Stimulated activated CD4-positive, alpha-beta T cell treated with anti-CD3 and anti-CD28 coated beads, Interleukin-12 subunit alpha, Interleukin-12 subunit beta, amount 100 ng/mL, for 4 hours (primary cell): ENCODE results near the gene PIM3.
A peak's percentile ranks its signal among the peaks of the same experiment; 100 is the strongest.

ENCODE experiments used
- DNase-seq: peaks from one replicate; pipeline ENCODE4 v3.0.0-alpha.2; 2020

The PIM3 gene

DNA sequence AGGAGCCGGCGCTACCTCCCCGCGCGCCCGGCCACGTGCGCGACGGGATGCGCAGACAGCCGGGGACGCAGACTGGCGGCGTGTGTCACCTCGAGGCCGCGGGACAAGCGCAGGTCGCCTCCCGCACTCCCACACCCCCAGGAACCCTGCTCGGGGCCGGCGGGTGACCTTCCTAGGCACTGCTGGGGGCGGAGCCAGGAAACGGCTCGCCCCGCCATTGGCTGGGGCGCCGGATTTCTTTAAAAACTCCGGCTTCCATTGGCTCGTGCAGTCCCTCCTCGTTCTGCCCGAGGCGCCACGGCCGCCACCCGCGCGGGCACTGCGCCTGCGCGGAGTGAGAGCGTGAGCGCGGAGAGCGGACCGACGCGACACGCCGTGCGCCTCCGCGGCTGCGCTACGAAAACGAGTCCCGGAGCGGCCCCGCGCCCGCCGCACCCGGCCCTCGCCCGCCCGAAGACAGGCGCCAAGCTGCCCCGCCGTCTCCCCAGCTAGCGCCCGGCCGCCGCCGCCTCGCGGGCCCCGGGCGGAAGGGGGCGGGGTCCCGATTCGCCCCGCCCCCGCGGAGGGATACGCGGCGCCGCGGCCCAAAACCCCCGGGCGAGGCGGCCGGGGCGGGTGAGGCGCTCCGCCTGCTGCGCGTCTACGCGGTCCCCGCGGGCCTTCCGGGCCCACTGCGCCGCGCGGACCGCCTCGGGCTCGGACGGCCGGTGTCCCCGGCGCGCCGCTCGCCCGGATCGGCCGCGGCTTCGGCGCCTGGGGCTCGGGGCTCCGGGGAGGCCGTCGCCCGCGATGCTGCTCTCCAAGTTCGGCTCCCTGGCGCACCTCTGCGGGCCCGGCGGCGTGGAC is at the start of gene PIM3:
Gene PIM3 (plus strand): TSS at position 614 of the 846 bp plus-strand sequence. CDS start 176 bp downstream, at position 790.
- DNase-seq = peak; percentile 91

DNA sequence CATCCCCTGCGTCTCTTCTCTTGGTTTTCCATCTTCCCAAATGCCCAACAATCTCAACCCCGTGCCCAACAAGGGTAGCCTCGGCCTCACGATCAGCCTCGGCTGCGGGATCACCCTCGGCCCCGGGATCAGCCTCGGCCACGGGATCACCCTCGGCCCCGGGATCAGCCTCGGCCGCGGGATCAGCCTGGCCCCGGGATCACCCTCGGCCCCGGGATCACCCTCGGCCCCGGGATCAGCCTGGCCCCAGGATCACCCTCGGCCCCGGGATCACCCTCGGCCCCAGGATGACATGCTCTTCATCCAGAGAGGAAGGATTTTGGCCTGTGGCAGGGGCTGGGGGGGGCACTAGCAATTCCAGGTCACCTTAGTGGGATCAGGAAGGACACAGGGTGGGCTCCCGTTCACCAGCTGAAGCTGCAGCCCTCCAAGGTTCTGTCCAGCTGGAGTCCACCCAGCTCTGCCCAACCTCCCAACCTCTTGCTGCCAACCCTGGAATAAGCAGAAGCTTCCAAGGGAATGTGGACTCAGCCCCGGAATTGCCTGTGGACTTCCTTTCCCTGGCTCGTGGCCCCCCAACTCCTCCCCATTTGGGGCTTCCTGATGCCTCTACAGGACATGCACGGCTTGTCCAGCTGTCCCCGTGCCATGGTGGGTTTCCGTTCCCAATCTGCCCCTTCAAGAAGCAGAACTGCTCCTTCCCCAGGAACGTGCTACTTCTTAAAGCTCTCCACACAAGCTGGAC is 48.5 kb upstream of the PIM3 start:
- DNase-seq = no peak

DNA sequence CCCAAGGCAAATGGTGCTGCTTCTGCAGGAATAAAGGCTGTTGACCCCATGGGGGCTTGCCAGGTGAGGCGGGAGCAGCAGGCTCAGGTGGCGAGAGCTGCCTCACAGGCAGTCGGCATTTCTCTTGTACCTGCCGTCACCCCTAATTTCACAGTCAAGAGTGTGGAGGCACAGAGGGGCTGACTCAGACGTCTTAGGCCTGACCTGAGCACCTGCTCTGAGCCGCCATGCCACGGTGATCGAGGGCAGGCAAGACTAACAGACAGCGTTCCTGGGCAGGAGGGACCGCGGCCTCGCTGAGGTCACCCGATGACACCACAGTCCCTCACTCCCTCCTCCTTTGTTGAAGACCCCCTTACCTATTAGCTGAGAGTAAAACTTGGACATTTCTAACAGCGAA is 47.5 kb upstream of the PIM3 start:
- no peak for DNase-seq

DNA sequence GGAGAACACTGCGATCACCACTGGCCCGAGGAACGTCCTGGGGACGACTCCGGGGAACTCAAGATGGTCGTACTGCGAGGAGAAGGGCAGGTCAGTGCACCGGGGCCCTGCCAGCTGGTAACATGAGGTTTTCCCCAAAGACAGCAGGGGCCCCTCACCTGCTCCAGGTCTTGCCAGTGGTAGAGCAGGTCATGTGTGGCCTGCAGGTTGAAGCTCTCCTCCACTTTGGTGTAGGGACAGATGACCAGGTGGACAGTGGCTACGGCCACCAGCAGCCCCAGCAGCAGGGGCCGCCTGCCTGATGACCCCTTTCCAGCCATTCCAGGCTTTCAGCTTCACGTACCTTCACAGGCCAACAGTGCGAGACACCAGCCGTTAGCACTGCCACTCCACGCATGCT is 47.1 kb upstream of the PIM3 start:
- DNase-seq = no peak

DNA sequence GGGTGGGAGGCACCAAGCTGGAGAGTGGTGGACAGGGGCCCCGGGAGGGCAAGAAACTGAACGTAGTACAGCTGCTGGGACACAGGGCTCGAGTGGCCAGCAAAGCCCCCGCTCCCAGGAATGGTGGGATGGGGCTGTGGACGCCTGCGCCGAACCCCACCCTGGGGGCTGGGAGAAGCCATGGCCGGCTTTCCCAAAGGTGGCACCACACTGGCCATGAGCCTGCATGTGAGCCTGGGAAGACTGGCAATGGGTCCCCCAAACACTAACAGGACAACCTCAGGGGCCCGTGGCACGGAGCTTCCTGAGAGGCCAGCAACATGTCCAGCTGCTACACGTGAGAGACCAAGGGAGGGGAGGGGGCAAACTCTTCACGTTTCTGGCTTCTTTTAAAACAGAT is 46.3 kb upstream of the PIM3 start:
- DNase-seq = no peak

DNA sequence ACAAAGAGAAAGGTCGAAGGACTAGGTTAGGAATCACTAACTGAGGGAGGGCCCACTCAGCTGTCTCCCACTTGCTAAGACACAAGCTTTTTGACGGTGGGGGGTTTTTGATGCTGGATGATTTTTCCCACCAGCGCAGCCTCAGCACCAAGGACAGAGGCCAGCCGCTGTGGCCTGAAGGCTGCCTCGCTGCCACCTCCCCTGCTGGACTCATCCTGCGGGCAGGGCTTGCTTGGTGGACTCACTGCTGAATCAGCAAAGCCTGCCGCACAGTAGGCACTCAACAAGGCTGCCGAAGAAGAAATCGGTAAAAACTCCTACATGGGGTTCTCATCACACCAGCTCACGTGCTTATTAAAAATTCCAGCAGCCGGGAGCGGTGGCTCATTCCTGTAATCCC is 45.0 kb upstream of the PIM3 start:
- no peak for DNase-seq

DNA sequence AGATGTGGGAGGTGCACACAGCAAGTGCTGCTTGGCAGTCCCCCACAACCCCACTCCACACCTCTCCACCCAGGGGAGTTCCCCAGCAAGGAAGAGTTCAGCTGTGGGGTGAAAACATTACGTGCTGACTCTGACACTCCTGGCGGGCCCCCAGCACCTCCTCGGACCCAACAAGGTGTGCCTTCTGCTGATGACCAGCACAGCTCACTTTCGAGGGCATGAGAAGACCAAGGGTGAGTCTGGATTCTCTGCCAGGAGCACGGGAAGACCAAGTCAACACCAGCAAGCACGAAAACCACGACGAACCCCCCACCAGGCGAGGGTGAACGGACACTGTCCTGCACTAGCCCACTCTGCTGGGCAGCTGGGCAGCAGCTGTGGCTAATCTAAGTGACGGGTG is 43.7 kb upstream of the PIM3 start:
- DNase-seq = no peak

DNA sequence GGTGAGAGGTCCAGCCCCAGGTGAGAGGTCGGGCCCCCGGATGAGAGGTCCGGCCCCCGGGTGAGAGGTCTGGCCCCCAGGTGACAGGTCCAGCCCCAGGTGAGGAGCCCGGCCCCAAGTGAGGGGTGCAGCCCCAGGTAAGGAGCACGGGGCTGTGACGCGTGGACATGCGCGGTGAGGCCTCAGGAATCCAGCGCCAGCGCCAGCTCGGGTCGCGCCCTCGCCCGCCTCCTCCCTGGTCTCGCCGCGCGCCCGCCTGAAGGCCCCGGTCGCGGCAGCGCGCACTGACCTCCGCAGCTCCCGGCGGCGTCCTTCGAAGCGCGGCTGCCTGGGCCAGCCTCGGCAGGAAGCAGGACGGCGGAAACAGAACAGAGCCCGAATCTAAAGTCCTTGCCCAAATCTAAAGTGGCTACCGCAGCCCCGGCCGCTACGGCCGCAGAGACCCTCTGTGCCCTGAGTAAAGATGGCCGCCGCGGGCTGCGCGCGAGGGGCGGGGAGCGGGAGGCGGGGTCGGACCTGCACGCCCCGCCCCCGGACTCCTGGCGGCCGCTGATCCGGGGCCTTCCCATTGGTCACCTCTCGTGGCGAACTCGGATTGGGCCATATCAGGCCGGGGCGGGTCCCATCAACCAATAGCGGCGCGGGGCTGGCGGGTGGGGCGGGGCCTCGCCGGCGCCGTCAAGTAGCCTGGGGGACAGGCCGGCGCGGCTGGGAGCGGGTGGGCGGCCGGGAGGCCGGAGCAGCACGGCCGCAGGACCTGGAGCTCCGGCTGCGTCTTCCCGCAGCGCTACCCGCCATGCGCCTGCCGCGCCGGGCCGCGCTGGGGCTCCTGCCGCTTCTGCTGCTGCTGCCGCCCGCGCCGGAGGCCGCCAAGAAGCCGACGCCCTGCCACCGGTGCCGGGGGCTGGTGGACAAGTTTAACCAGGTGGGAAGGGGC is 42.3 kb upstream of the PIM3 start, which contains the start of the genes ALG12 and CRELD2:
Gene ALG12 (minus strand): TSS at position 465 of the 937 bp plus-strand sequence. CDS start 4,673 bp downstream, outside the sequence.
Gene CRELD2 (plus strand): TSS at position 661 of the 937 bp plus-strand sequence. CDS start 136 bp downstream, at position 797.
- DNase-seq = peak; percentile 96

DNA sequence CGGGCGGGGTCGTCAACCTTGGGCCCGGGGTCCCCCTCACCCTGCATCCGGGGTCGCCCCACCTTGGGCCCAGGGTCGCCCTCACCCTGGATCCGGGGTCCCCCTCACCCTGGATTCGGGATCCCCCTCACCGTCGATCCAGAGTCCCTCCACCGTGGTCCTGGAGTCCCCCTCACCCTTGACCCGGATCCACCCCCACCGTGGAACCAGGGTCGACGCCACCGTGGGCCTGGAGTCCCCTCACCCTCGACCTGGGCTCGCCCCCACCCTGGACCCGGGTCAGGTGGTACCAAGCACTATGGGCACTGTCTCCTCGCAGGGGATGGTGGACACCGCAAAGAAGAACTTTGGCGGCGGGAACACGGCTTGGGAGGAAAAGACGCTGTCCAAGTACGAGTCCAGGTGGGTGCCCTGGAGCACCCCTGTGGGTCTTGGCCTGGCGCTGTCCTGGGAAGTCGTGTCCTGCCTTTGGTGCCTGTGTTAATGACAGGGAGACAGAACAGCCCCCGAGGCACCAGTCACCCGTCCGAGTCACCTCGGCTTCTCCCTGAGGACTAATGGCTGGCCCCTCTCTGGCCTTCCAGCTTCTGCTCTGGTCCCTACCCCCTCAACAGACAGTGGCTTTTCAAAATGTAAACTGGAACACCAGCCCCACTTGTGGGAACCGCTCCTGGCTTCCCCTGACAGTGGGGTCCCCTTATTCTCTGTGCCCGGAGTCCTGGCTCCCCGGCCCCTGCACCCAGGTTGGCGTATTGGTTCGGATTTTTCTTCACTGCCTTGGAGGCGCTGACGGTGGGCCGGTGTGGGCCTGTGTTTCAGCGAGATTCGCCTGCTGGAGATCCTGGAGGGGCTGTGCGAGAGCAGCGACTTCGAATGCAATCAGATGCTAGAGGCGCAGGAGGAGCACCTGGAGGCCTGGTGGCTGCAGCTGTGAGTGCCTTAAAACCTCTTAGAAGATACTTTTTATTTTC is 41.4 kb upstream of the PIM3 start:
- DNase-seq = no peak

DNA sequence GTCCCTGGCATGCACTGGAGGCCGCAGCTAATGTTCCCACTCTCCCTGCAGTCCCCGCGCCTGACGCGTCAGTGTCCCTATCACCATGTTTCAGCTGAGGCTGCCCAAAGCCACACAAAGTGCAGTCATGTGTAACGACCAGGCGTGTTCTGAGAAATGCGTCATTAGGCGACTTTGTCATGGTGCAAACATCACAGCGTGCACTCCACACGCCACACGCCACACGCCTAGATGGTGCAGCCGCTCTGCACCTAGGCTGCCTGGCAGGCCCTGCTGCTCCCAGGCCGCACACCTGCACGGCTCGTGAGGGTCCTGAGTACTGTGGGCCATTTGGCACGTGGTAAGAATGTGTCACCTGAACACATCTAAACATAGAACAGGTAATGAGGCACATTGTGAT is 39.7 kb upstream of the PIM3 start:
- DNase-seq = no peak

DNA sequence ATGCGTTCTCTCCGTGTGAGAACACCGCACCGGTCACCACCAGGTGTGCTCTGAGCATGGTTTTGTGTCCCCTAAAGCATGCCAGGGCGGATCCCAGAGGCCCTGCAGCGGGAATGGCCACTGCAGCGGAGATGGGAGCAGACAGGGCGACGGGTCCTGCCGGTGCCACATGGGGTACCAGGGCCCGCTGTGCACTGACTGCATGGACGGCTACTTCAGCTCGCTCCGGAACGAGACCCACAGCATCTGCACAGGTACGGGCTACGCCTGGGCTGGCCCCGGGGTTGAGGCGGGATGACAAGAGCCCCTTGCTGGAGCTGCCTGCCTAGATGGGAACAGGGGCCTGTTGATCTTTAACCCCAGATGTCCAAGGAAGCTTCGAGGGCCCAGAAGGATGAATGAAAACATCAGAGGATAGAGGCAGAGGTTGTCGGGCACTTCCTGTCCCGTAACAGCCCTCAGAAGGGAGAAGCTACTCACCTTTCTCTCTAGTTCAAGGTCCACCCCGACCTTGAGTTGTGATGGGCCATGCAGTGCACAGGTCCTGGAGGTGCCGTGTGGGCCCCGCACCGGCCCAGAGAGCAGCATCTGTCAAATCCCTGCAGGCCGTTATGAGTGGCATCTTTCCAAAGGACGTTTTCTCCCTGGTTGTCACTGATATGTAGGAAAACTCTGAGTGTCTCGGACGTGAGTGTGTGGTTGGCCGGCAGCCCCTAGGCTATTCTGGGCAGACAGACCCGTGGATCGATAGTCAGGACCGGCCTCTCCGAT is 38.9 kb upstream of the PIM3 start:
- no peak for DNase-seq

DNA sequence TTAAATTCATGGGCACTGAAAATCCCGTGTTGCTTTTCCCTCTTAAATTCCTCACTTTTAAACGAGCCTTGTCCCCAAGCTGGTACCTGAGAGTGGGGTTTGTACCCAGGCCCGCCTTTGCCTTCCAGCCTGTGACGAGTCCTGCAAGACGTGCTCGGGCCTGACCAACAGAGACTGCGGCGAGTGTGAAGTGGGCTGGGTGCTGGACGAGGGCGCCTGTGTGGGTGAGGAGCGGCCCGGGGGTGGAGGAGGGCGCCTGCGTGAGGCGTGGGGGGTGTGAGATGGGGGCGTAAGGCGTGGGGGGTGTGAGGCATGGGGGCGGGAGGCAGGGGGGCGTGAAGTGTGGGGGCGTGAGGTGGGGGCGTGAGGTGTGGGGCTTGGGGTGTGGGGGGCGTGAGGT is 38.1 kb upstream of the PIM3 start:
- DNase-seq = no peak

DNA sequence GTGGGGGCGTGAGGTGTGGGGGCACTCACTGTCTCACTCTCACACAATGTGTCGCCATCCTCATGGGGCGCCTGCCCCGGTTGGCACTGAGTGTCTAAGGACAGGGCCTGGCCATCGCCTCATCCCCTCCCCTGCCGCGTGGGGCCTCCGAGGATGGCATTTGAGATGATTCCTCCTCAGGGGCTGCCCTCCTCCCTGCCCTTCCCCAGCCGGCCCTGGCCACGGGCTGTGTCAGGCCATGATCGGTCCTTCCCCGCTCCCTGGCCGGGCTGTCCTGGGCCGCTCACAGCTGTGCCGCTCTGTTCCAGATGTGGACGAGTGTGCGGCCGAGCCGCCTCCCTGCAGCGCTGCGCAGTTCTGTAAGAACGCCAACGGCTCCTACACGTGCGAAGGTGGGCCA is 37.6 kb upstream of the PIM3 start:
- no peak for DNase-seq

DNA sequence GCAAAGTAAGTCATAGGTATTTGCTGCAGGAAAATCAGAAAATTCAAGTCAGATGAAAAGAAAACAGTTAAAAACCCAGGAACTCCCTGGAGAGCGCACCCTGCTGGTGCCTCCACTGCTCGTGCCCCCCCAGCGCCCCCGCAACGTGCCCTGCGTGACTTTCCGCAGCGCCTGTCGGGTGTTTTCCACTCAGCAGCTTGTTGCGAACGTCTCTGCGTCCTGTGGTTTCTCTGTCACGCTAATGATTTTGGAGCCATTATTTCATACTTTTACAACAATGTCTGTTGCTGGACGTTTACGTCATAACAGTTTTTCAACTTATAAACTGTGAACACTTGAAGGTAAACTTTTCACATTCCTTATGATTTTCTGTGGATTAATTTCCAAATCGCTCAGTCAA is 37.1 kb upstream of the PIM3 start:
- DNase-seq = no peak

DNA sequence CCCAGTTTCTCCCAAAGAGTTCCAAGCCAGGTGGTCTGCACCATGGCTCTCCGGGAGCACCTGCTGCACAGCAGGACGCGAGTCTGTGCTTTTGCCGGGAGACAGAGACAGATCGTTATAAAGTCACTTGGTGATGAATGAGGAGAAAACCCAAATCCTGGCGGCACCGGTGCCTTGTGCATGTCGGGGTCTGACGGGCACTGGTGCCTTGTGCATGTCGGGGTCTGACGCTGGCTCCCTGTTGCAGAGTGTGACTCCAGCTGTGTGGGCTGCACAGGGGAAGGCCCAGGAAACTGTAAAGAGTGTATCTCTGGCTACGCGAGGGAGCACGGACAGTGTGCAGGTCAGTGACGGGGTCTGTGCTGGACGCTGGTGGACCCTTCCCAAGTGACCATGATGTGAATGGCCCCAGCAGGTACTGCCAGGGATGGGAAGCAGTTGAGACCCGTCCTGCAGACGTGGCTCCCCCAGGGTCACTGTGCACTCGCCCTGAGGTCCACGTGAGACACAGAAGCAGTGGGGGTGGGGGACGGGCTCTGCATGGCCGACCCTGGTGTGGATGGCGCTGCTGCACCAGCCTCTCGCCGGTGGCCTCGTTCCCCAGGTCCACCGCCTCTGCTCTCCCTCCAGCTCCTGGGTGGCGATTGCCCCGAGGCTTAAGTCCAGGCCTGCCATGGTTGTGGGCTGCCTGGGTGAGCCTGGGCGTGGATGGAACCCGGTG is 36.3 kb upstream of the PIM3 start:
- DNase-seq = no peak

DNA sequence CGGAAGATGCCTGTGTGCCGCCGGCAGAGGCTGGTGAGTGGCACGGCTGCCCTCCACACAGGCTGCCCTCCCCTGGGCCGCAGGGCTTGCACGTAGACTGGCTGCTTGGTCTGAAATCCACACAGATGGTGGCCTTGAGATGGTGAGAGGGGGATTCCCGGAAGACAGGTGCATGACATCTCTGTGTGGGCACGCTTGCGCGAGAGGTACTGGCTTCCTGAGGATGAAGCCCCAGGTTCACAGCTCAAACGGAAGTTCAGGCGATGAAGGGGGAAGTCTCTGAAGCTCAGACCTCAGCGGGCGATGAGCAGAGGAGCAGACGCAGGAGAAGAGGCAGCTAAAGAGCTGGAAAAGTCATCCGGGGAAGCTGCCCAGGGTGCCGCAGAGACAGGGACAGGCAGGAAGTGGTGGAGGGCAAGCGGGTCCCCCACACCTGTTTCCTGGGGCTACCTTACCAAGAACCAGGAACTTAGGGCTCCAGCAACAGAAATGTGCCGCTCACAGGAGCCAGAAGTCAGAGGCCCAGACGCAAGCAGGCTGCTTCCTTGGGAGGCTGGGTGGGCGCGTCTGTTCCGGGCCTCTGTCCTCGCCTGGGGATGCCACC is 34.9 kb upstream of the PIM3 start:
- peak; percentile 59 for DNase-seq

DNA sequence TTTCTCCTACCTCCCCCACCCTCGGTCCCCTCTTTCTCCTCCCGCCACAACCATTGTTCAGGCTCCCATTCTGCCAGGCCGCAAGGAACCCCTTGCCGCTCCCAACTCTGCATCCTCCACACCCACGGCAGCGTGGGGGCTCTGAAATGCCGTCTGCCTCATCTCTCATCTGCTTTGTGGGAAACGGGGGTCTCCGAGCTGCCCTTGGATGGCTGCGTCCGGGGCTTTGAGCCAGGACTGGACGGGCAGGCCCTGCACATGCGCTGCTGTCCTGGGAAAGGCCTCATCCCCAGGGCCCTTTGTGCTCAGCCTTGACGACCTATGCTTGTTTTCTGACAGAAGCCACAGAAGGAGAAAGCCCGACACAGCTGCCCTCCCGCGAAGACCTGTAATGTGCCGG is 33.7 kb upstream of the PIM3 start:
- no peak for DNase-seq

DNA sequence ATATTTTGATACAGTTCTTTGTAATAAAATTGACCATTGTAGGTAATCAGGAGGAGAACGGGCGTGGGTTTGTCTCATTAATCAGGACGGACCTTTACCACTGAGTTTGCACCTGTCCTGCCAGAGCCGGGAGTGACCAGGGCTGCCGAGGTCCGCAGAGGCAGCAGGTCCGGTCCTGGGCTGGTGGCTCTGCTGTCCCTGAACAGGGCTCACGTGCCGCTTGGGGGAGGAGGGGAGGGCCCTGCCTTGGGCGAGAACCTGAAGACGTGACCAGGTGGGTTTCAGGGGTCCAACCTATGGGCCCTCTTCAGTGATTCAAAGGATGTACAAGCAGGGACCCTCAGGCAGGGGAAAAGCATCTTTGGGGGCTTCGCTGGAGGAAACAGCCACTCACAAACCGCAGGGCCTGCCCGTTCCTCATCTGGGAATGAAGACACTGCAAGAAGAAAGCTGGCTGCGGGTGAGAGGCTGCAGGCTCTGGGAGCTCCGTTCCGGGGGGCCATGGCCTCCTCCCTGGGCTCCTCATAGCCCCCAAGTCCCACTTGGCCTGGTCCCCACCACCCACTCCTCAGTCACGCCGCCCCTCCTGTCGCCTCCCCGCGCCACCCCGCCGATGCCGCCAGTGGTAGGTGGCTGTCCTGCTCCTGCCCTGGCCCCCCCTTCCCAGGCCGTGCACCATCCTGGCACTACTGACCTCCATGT is 32.9 kb upstream of the PIM3 start:
- no peak for DNase-seq

DNA sequence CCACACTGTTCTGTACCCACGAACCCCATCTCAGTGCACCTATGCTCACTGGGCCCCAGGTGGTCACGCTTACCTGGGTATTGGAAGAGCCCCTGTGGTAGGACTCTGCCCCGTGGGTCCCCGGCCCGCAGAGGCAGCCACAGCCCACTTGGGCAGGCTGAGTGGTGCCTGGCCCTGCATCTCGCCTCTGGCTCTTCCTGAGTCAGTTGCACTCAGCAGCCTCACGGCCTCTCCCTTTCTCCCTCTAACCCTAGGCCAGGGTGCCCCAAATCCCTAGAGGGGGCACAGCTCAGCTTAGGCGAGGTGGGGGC is 32.4 kb upstream of the PIM3 start:
- DNase-seq = no peak
